B cell (primary cell): ENCODE results near the gene CALN1. TPM values are rescaled to one million over a fixed set of nuclear protein-coding genes. Genes with fewer than 3 reads are reported as not detected.

Experiments used
- ATAC-seq: fragments of 200-7000 bp; cut with Tn5 transposase; one replicate; pipeline ENCODE4 v1.10.0; 2021; ENCODE audit warnings: low read depth, mild to moderate bottlenecking, moderate number of reproducible peaks, moderate library complexity
- CTCF ChIA-PET: fragments of 350-600 bp; sonication (Branson Sonifier 250); formaldehyde crosslinking; loops from one replicate; lab custom pipeline; 2021; ENCODE audit warnings: antibody characterized with exemption, inconsistent platforms; lab: Charles Lee
- POLR2A ChIA-PET: fragments of 350-600 bp; sonication (Branson Sonifier 250); formaldehyde crosslinking; loops from one replicate; lab custom pipeline; 2021; ENCODE audit warnings: antibody characterized with exemption; lab: Charles Lee
- DNase-seq: peaks from one replicate; pipeline ENCODE4 v3.0.0; 2013
- H2AFZ ChIP-seq: 2 replicates; pipeline ENCODE4 v1.6.1; 2012; ENCODE audit warnings: mild to moderate bottlenecking, low read depth, low read length; ENCODE audit not compliant: insufficient read depth, poor library complexity, severe bottlenecking
- H3K27ac ChIP-seq, 2 donors: 1 replicate in 1 of 2; 2 replicates in 1 of 2; pipeline ENCODE4 v1.5.1; 2012 to 2013; ENCODE audit warnings: low read length in 2 of 2, mild to moderate bottlenecking in 2 of 2, moderate library complexity in 1 of 2
- H3K27me3 ChIP-seq, 4 experiments: fragments of 200-600 bp in 1 of 4; sonication (generic) in 1 of 4; replicated peaks in 1 of 4; 1 replicate in 2 of 4; 2 replicates in 2 of 4; pipeline versions ENCODE4 v1.6.1 to v1.7.0; 2013 to 2016; ENCODE audit warnings: low read length in 3 of 4, mild to moderate bottlenecking in 2 of 4, mixed read lengths in 1 of 4, moderate library complexity in 1 of 4; ENCODE audit not compliant: insufficient read depth in 4 of 4, control insufficient read depth in 3 of 4; ENCODE audit errors: control extremely low read depth in 1 of 4
- H3K36me3 ChIP-seq, 2 experiments: replicated peaks in 1 of 2; 1 replicate in 1 of 2; 2 replicates in 1 of 2; pipeline versions ENCODE4 v1.6.1 to v1.7.1; 2013; ENCODE audit warnings: low read length in 1 of 2; ENCODE audit not compliant: insufficient read depth in 2 of 2, control insufficient read depth in 1 of 2; ENCODE audit errors: control extremely low read depth in 1 of 2, extremely low read depth in 1 of 2
- H3K4me1 ChIP-seq, 2 donors: fragments of 200-600 bp in 1 of 2; sonication (generic) in 1 of 2; 1 replicate in 1 of 2; 2 replicates in 1 of 2; pipeline versions ENCODE4 v1.5.1 to v1.6.1; 2013 to 2017; ENCODE audit warnings: low read length in 2 of 2; ENCODE audit not compliant: control insufficient read depth in 2 of 2, insufficient read depth in 2 of 2
- H3K4me2 ChIP-seq: replicated peaks from 2 replicates; pipeline ENCODE3; 2012; ENCODE audit warnings: mild to moderate bottlenecking, low read depth, low read length; ENCODE audit not compliant: poor library complexity, severe bottlenecking
- H3K4me3 ChIP-seq, 5 experiments: fragments of 200-600 bp in 1 of 5; sonication (generic) in 1 of 5; 1 replicate in 3 of 5; 2 replicates in 2 of 5; pipeline versions ENCODE4 v1.5.1 to v1.7.0; 2011 to 2016; ENCODE audit warnings: low read length in 4 of 5, mild to moderate bottlenecking in 4 of 5, low read depth in 2 of 5, control low read depth in 1 of 5, moderate library complexity in 1 of 5; ENCODE audit not compliant: insufficient read depth in 1 of 5; ENCODE audit errors: control extremely low read depth in 1 of 5, extremely low read depth in 1 of 5
- H3K79me2 ChIP-seq: fragments of 200-600 bp; sonication (generic); one replicate; pipeline ENCODE4 v1.6.0; 2016; ENCODE audit warnings: low read length; ENCODE audit not compliant: control insufficient read depth, insufficient read depth
- H3K9ac ChIP-seq: fragments of 200-600 bp; sonication (generic); 2 replicates; pipeline ENCODE4 v1.6.1; 2017; ENCODE audit warnings: mild to moderate bottlenecking, low read length, moderate library complexity
- H3K9me3 ChIP-seq, 3 donors: one replicate each; pipeline versions ENCODE4 v1.6.1 to v1.7.1; 2013; ENCODE audit warnings: low read length in 2 of 3; ENCODE audit not compliant: control insufficient read depth in 2 of 3, insufficient read depth in 1 of 3; ENCODE audit errors: control extremely low read depth in 1 of 3
- H4K20me1 ChIP-seq: 2 replicates; pipeline ENCODE4 v1.6.0; 2012; ENCODE audit warnings: mild to moderate bottlenecking, low read length; ENCODE audit not compliant: insufficient read depth, control insufficient read depth, poor library complexity, severe bottlenecking
- H3K27ac Mint-ChIP-seq: one replicate; pipeline ENCODE4 v1.8.0; 2021; ENCODE audit warnings: mixed read lengths
- H3K27me3 Mint-ChIP-seq: one replicate; pipeline ENCODE4 v1.8.0; 2021; ENCODE audit warnings: mixed read lengths
- H3K4me1 Mint-ChIP-seq: one replicate; pipeline ENCODE4 v1.8.0; 2021; ENCODE audit warnings: mixed read lengths
- H3K4me3 Mint-ChIP-seq: one replicate; pipeline ENCODE4 v1.8.0; 2021; ENCODE audit warnings: mixed read lengths
- H3K9me3 Mint-ChIP-seq: one replicate; pipeline ENCODE4 v1.8.0; 2022; ENCODE audit warnings: mixed read lengths; ENCODE audit not compliant: insufficient read depth
- CTCF ChIP-seq: fragments of 200-600 bp; IDR thresholded peaks from one replicate; pipeline ENCODE4 v1.8.0; 2022; ENCODE audit warnings: antibody characterized with exemption, mild to moderate bottlenecking
- EZH2 ChIP-seq: IDR thresholded peaks from 2 replicates; pipeline ENCODE4 v1.6.1; 2012; ENCODE audit warnings: borderline replicate concordance, low read depth, mild to moderate bottlenecking, moderate library complexity, low read length; ENCODE audit not compliant: insufficient read depth, poor library complexity, severe bottlenecking
- WGBS: methylation state at CpG from one replicate; pipeline ENCODE4 v1.1.5; 2013; ENCODE audit warnings: missing lambda C conversion rate; ENCODE audit not compliant: insufficient coverage; 5-methylcytosine and 5-hydroxymethylcytosine counted together
- intact Hi-C: fragments of 100-400 bp; cut with micrococcal nuclease; formaldehyde crosslinking; loops from one replicate; pipeline ENCODE4 v1.10.0; 2022
- polyA plus RNA-seq: library from polyadenylated mRNA; depleted of rRNA; stranded (reverse); fragments of >200 nt; gene quantifications from 2 replicates; pipeline ENCODE4 v1.2.3, GENCODE V29; 2012
- total RNA-seq, 2 donors: library from RNA; stranded (reverse); fragments of 120-200 nt in 1 of 2; gene quantifications; 1 replicate in 1 of 2; 2 replicates in 1 of 2; pipeline versions ENCODE4 v1.2.3 to v1.2.4, GENCODE V29; 2013 to 2022

The CALN1 gene
- total and polyA plus RNA-seq, 2 donors (not counting 1 experiment from before 2014, with no cell fraction given) = not detected

- no peaks in the 10 kb centered on the region for H3K79me2 ChIP-seq
- H3K36me3 ChIP-seq = no peaks in the 10 kb centered on the region
- Mint-ChIP-seq H3K4me3 (no peak overlapping the region), H3K4me1 (no peaks in the 10 kb centered on the region), H3K27me3 (no peaks in the 10 kb centered on the region), H3K27ac (no peak overlapping the region), H3K9me3 (no peaks in the 10 kb centered on the region)
- H3K27ac ChIP-seq = no peak overlapping the region
- intact Hi-C loops = no loop called here
- DNase-seq (no peak), ATAC-seq (no peak)
- no peaks in the 10 kb centered on the region for H3K4me1 ChIP-seq
- H3K9ac ChIP-seq = no peak overlapping the region
- ChIA-PET CTCF (no interaction called here), POLR2A (no interaction called here)
- no peak overlapping the region for H3K4me3 ChIP-seq
- no peaks in the 10 kb centered on the region for H4K20me1 ChIP-seq
- WGBS = 96% methylated on average over 3 of the region's 4 CpGs
- H3K27me3 ChIP-seq = no peaks in the 10 kb centered on the region
- TF ChIP-seq EZH2 = no peak
- TF ChIP-seq CTCF = no peak
- no peak overlapping the region for H3K4me2 ChIP-seq
- H2AFZ ChIP-seq = no peak overlapping the region
- H3K9me3 ChIP-seq = peaks cover 0 to 6% (median 0%) of the 10 kb centered on the region in 3 donors
These were observed 397.0 kb downstream of the CALN1 start for GRCh38 chr7:72015136-72015535.

GRCh38 chr7:72007018-72007417 is 405.1 kb downstream of the CALN1 start:
- intact Hi-C loops = no loop called here

More at GRCh38 chr7:72007018-72007417, 405.1 kb downstream of the CALN1 start:
- no peak for DNase-seq
- Mint-ChIP-seq H3K27me3 (no peaks in the 10 kb centered on the region), H3K9me3 (peaks cover 6% of the 10 kb centered on the region), H3K4me1 (no peaks in the 10 kb centered on the region), H3K4me3 (no peak overlapping the region), H3K27ac (no peak overlapping the region)
- Histone ChIP-seq H3K79me2 (no peaks in the 10 kb centered on the region), H3K9ac (no peak overlapping the region), H3K9me3 (no peaks in the 10 kb centered on the region), H3K4me3 (no peak overlapping the region), H3K36me3 (no peaks in the 10 kb centered on the region), H4K20me1 (no peaks in the 10 kb centered on the region), H3K27me3 (no peaks in the 10 kb centered on the region), H2AFZ (no peak overlapping the region), H3K4me2 (no peak overlapping the region), H3K27ac (no peak overlapping the region), H3K4me1 (no peaks in the 10 kb centered on the region)
- TF ChIP-seq CTCF = no peak
- TF ChIP-seq EZH2 = no peak
- CTCF ChIA-PET = no interaction called here
- WGBS = 94% methylated on average over 8 of the region's 10 CpGs
- POLR2A ChIA-PET = no interaction called here
- ATAC-seq = no peak
